ENCODE data around the gene HAPLN3.

DNA sequence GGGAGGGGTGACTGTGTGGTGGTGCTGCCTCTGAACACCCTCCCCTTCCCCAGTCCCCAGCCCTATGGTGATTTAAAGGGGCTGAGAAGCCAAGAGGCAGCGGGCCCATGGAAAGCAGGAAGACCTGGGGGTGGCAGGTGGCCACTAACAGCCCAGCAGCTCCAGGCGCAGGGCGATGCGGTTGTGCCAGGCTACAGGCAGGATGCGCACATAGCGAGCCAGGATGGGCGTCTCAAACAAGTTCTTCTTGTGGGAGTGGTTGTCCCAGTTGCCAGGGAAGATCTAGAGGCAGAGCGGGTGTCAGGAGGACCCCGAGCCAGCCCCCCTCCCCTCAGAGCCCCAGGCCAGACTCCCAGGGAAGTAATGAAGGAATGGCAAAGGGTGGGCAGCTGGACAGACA is 3.9 kb upstream of the HAPLN3 start:
- TF ChIP-seq, protein P1, sequence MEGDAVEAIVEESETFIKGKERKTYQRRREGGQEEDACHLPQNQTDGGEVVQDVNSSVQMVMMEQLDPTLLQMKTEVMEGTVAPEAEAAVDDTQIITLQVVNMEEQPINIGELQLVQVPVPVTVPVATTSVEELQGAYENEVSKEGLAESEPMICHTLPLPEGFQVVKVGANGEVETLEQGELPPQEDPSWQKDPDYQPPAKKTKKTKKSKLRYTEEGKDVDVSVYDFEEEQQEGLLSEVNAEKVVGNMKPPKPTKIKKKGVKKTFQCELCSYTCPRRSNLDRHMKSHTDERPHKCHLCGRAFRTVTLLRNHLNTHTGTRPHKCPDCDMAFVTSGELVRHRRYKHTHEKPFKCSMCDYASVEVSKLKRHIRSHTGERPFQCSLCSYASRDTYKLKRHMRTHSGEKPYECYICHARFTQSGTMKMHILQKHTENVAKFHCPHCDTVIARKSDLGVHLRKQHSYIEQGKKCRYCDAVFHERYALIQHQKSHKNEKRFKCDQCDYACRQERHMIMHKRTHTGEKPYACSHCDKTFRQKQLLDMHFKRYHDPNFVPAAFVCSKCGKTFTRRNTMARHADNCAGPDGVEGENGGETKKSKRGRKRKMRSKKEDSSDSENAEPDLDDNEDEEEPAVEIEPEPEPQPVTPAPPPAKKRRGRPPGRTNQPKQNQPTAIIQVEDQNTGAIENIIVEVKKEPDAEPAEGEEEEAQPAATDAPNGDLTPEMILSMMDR (IDR thresholded peaks at IDR 0.05): no peak
- TF ChIP-seq POLR2A (IDR thresholded peaks at IDR 0.05): no peak
